Measurements from ENCODE around the gene SMYD3. TPM values are rescaled to one million over a fixed set of nuclear protein-coding genes. Genes with fewer than 3 reads are reported as not detected.

SMYD3 gene
- total and polyA plus RNA-seq, 9 of the 15 experiments (the other 6 are each of a cell fraction or from before 2014, with no cell fraction given): 128 to 440 (median 197) TPM

GRCh38 chr1:245997471-245998258 lies 509.4 kb downstream of the SMYD3 start (continued):
- no peak for TF ChIP-seq FOXO4 (CRISPR knock-in tag; IDR thresholded peaks at IDR 0.05)
- TF ChIP-seq FOS (IDR thresholded peaks at IDR 0.05; ENCODE audit: extremely low read depth, insufficient read length): no peak
- TF ChIP-seq, protein P1, sequence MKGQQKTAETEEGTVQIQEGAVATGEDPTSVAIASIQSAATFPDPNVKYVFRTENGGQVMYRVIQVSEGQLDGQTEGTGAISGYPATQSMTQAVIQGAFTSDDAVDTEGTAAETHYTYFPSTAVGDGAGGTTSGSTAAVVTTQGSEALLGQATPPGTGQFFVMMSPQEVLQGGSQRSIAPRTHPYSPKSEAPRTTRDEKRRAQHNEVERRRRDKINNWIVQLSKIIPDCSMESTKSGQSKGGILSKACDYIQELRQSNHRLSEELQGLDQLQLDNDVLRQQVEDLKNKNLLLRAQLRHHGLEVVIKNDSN (CRISPR knock-in tag; IDR thresholded peaks at IDR 0.05): 0 out of 2 replicates have a peak, but pooled peaks have one; percentile 6
- no peak for TF ChIP-seq SAP30 (IDR thresholded peaks at IDR 0.05; ENCODE audit: borderline replicate concordance, insufficient read depth, low read depth, low read length, poor library complexity, severe bottlenecking)

- 66% methylated on average over 15 of the region's 15 CpGs for WGBS (ENCODE audit: insufficient coverage, low coverage, missing lambda C conversion rate)
- ChIA-PET POLR2A (interaction anchor here (0.8 to 1.3 kb wide), 2 partner anchors 11 to 187 kb away, joined by 3 to 4 read pairs; no protein-coding TSS in a partner anchor), CTCF (ENCODE audit: low intra/inter-chr PET ratio) (no interaction called here)
- Histone ChIP-seq H3K9me3 (replicated peaks; ENCODE audit: control insufficient read depth, insufficient read depth, low read depth, low read length) (no peaks in the 10 kb centered on the region), H4K20me1 (replicated peaks; ENCODE audit: control insufficient read depth, insufficient read depth, low read length) (no peaks in the 10 kb centered on the region), H3K27ac (ENCODE audit: extremely low read depth, low read depth, low read length) (no peak overlapping the region), H3K79me2 (ENCODE audit: control insufficient read depth, insufficient read depth, low read length) (no peaks in the 10 kb centered on the region; the same call in 2 of the 3 replicates), H3K9me1 (ENCODE audit: control insufficient read depth, insufficient read depth, low read length) (no peaks in the 10 kb centered on the region), H3K27me3 (ENCODE audit: control insufficient read depth in 2 of 2, insufficient read depth in 2 of 2, low read length in 2 of 2) (no peaks in the 10 kb centered on the region), H3K4me2 (ENCODE audit: insufficient read depth, low read length) (no peak overlapping the region), H3K9ac (ENCODE audit: insufficient read depth in 1 of 2, low read depth in 2 of 2, low read length in 2 of 2) (no peak overlapping the region), H3K4me3 (no peak overlapping the region), H3K4me1 (replicated peaks in 1 of 2; ENCODE audit: control insufficient read depth in 2 of 2, insufficient read depth in 2 of 2, low read length in 2 of 2) (peaks cover 3 to 9% of the 10 kb centered on the region in 2 experiments; a peak in 4 of 5 replicates), H2AFZ (ENCODE audit: low read depth, low read length) (no peak overlapping the region), H3K36me3 (ENCODE audit: control insufficient read depth, insufficient read depth, low read length) (no peaks in the 10 kb centered on the region)
- intact Hi-C loops (cut with micrococcal nuclease): no loop called here
- no peak for FAIRE-seq
- BruUV-seq (replicated peaks): no TSS peak
- DNase-seq (ENCODE audit: extremely low read depth in 1 of 4, low spot score in 3 of 4): no peak
- TF ChIP-seq, protein P2, sequence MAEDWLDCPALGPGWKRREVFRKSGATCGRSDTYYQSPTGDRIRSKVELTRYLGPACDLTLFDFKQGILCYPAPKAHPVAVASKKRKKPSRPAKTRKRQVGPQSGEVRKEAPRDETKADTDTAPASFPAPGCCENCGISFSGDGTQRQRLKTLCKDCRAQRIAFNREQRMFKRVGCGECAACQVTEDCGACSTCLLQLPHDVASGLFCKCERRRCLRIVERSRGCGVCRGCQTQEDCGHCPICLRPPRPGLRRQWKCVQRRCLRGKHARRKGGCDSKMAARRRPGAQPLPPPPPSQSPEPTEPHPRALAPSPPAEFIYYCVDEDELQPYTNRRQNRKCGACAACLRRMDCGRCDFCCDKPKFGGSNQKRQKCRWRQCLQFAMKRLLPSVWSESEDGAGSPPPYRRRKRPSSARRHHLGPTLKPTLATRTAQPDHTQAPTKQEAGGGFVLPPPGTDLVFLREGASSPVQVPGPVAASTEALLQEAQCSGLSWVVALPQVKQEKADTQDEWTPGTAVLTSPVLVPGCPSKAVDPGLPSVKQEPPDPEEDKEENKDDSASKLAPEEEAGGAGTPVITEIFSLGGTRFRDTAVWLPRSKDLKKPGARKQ (CRISPR knock-in tag; IDR thresholded peaks at IDR 0.05): 0 out of 2 replicates have a peak, but pooled peaks have one; percentile 13
- no peak for TF ChIP-seq BCOR (IDR thresholded peaks at IDR 0.05)
- no peak for ATAC-seq
- in situ Hi-C loops (cut with MboI): no loop called here
These were observed 510.3 kb downstream of the SMYD3 start for GRCh38 chr1:245996811-245997210.

Data from K562 (cell line).